HCT116 (cell line): ENCODE measurements around the gene KCNE1. TPM values are rescaled to one million over a fixed set of nuclear protein-coding genes. Genes with fewer than 3 reads are reported as not detected.

Source experiments
- ATAC-seq: fragments of 200-7000 bp; cut with Tn5 transposase; 2 replicates; pipeline ENCODE4 v1.9.1; 2020; ENCODE audit warnings: mild to moderate bottlenecking, moderate library complexity
- BruUV-seq: library from RNA; stranded (reverse); fragments of 400-500 nt; replicated peaks from 2 replicates; lab custom pipeline; 2021; lab: Mats Ljungman, UMichigan
- CTCF ChIA-PET: fragments of 300-600 bp; sonication (Branson Sonifier 250); formaldehyde crosslinking; loops from one replicate; lab custom pipeline; 2021; ENCODE audit warnings: antibody characterized with exemption; lab: Charles Lee
- POLR2A ChIA-PET: fragments of 300-600, 350-600 bp; sonication (Branson Sonifier 250); formaldehyde crosslinking; loops from one replicate; lab custom pipeline; 2021; ENCODE audit warnings: antibody characterized with exemption; lab: Charles Lee
- RAD21 ChIA-PET, 2 experiments: fragments of 300-600 bp; sonication (Branson Sonifier 250); formaldehyde crosslinking; loops; one replicate each; lab custom pipeline; 2023; ENCODE audit warnings: low total read pairs in 2 of 2; ENCODE audit not compliant: uncharacterized antibody in 2 of 2, unreplicated experiment in 2 of 2, low non-redundant PET in 1 of 2; lab: Charles Lee
- DNase-seq: peaks from one replicate; pipeline ENCODE4 v3.0.0-alpha.2; 2010; ENCODE audit warnings: low read depth, low spot score
- H2AFZ ChIP-seq: fragments of 200-600 bp; shearing (Covaris generic), sonication (generic); 2 replicates; pipeline ENCODE4 v1.6.1; 2017; ENCODE audit warnings: low read depth, mixed run types, mixed read lengths, antibody characterized with exemption, low read length; ENCODE audit not compliant: poor library complexity, severe bottlenecking
- H3K27ac ChIP-seq: 2 replicates; pipeline ENCODE4 v1.5.1; 2012; ENCODE audit warnings: low read depth, low read length
- H3K27me3 ChIP-seq: fragments of 200-600 bp; sonication (generic); 2 replicates; pipeline ENCODE4 v1.6.1; 2016; ENCODE audit warnings: mixed run types, low read length, mixed read lengths; ENCODE audit not compliant: insufficient read depth
- H3K36me3 ChIP-seq, 2 experiments: fragments of 200-500 bp in 1 of 2; fragments of 200-600 bp in 1 of 2; sonication (Bioruptor generic) in 1 of 2; sonication (generic) in 1 of 2; 2 replicates each; pipeline versions ENCODE4 v1.5.1 to v1.6.1; 2014 to 2016; ENCODE audit warnings: low read length in 2 of 2, inconsistent platforms in 1 of 2, mixed read lengths in 1 of 2, mixed run types in 1 of 2; ENCODE audit not compliant: insufficient read depth in 2 of 2, control insufficient read depth in 1 of 2
- H3K4me1 ChIP-seq, 2 experiments: fragments of 200-600 bp in 1 of 2; sonication (generic) in 1 of 2; 2 replicates each; pipeline versions ENCODE4 v1.5.1 to v1.6.1; 2012 to 2017; ENCODE audit warnings: low read length in 2 of 2, inconsistent platforms in 1 of 2, mild to moderate bottlenecking in 1 of 2, mixed read lengths in 1 of 2, mixed run types in 1 of 2, moderate library complexity in 1 of 2; ENCODE audit not compliant: insufficient read depth in 2 of 2, control insufficient read depth in 1 of 2
- H3K4me2 ChIP-seq: fragments of 200-600 bp; sonication (generic); 2 replicates; pipeline ENCODE4 v1.6.1; 2017; ENCODE audit warnings: mixed run types, low read length, mixed read lengths
- H3K4me3 ChIP-seq, 2 experiments: fragments of 200-600 bp in 1 of 2; sonication (generic) in 1 of 2; replicated peaks in 1 of 2; 2 replicates each; pipeline ENCODE4 v1.5.1; 2011 to 2016; ENCODE audit warnings: low read length in 2 of 2, control low read depth in 1 of 2, low read depth in 1 of 2, mild to moderate bottlenecking in 1 of 2, mixed read lengths in 1 of 2, mixed run types in 1 of 2
- H3K79me2 ChIP-seq: fragments of 200-600 bp; sonication (generic); 2 replicates; pipeline ENCODE4 v1.6.1; 2017; ENCODE audit warnings: mild to moderate bottlenecking, mixed run types, low read length, moderate library complexity, mixed read lengths; ENCODE audit not compliant: insufficient read depth
- H3K9ac ChIP-seq: fragments of 200-600 bp; sonication (generic); 2 replicates; pipeline ENCODE4 v1.6.1; 2016; ENCODE audit warnings: low read length, mixed read lengths
- H3K9me2 ChIP-seq: fragments of 200-600 bp; sonication (generic), shearing (Covaris generic); 2 replicates; pipeline ENCODE4 v1.6.1; 2017; ENCODE audit warnings: mixed run types, mild to moderate bottlenecking, moderate library complexity; ENCODE audit not compliant: insufficient read depth
- H3K9me3 ChIP-seq, 2 experiments: fragments of 200-500 bp in 1 of 2; fragments of 200-600 bp in 1 of 2; sonication (Bioruptor generic) in 1 of 2; sonication (generic) in 1 of 2; 2 replicates each; pipeline ENCODE4 v1.6.1; 2014 to 2017; ENCODE audit warnings: low read length in 2 of 2, mixed read lengths in 2 of 2, inconsistent platforms in 1 of 2, low read depth in 1 of 2, mild to moderate bottlenecking in 1 of 2, mixed run types in 1 of 2, moderate library complexity in 1 of 2; ENCODE audit not compliant: control insufficient read depth in 1 of 2, insufficient read depth in 1 of 2
- H4K20me1 ChIP-seq: fragments of 200-600 bp; sonication (generic), shearing (Covaris generic); 2 replicates; pipeline ENCODE4 v1.6.1; 2017; ENCODE audit warnings: mixed run types, mild to moderate bottlenecking, moderate library complexity; ENCODE audit not compliant: insufficient read depth
- ATF3 ChIP-seq: IDR thresholded peaks from 2 replicates; pipeline ENCODE4 v1.6.1; 2012
- CEBPB ChIP-seq: IDR thresholded peaks from 2 replicates; pipeline ENCODE4 v1.6.1; 2012; ENCODE audit warnings: low read depth
- CTCF ChIP-seq, 3 experiments: fragments of 200-600 bp in 1 of 3; sonication (generic) in 1 of 3; IDR thresholded peaks in 2 of 3; conservative IDR thresholded peaks in 1 of 3; 2 replicates each; pipeline ENCODE4 v1.5.1; 2012 to 2017; ENCODE audit warnings: low read depth in 2 of 3, low read length in 2 of 3, antibody characterized with exemption in 1 of 3, borderline replicate concordance in 1 of 3, control low read depth in 1 of 3, mild to moderate bottlenecking in 1 of 3, mixed read lengths in 1 of 3, mixed run types in 1 of 3, moderate library complexity in 1 of 3; ENCODE audit not compliant: insufficient read depth in 1 of 3
- ELF1 ChIP-seq: IDR thresholded peaks from 2 replicates; pipeline ENCODE4 v1.6.1; 2012; ENCODE audit warnings: low read depth, borderline replicate concordance
- EZH2 ChIP-seq: fragments of 200-600 bp; sonication (generic); IDR thresholded peaks from 2 replicates; pipeline ENCODE4 v1.6.1; 2017; ENCODE audit warnings: antibody characterized with exemption, mixed run types
- EZH2phosphoT487 ChIP-seq: fragments of 200-600 bp; IDR thresholded peaks from 2 replicates; pipeline ENCODE4 v1.6.1; 2018; ENCODE audit warnings: antibody characterized with exemption, borderline replicate concordance
- FOSL1 ChIP-seq: IDR thresholded peaks from 2 replicates; pipeline ENCODE4 v1.6.1; 2012; ENCODE audit warnings: low read depth
- JUND ChIP-seq: IDR thresholded peaks from 2 replicates; pipeline ENCODE4 v1.6.1; 2012
- MAX ChIP-seq: IDR thresholded peaks from 2 replicates; pipeline ENCODE4 v1.6.1; 2012
- POLR2AphosphoS5 ChIP-seq: IDR thresholded peaks from 2 replicates; pipeline ENCODE4 v1.6.1; 2011; ENCODE audit warnings: mild to moderate bottlenecking, low read depth, low read length, moderate library complexity
- RAD21 ChIP-seq: IDR thresholded peaks from 2 replicates; pipeline ENCODE4 v1.6.1; 2012; ENCODE audit warnings: low read depth, mild to moderate bottlenecking
- REST ChIP-seq: IDR thresholded peaks from 2 replicates; pipeline ENCODE4 v1.6.1; 2012; ENCODE audit warnings: low read depth
- TCF7L2 ChIP-seq: IDR thresholded peaks from 2 replicates; pipeline ENCODE4 v1.7.0; 2011; ENCODE audit warnings: borderline replicate concordance, inconsistent platforms; ENCODE audit not compliant: insufficient read depth, insufficient read length; ENCODE audit errors: extremely low read depth
- ZBTB33 ChIP-seq: IDR thresholded peaks from 2 replicates; pipeline ENCODE4 v1.6.1; 2011; ENCODE audit warnings: mild to moderate bottlenecking, low read length, moderate library complexity; ENCODE audit not compliant: insufficient replicate concordance; ENCODE audit errors: extremely low read depth
- ZFX ChIP-seq: fragments of 450-650 bp; IDR thresholded peaks from 2 replicates; pipeline ENCODE4 v1.6.1; 2017
- ZNF274 ChIP-seq: fragments of 200-500 bp; sonication (Bioruptor generic); IDR thresholded peaks from 2 replicates; pipeline ENCODE4 v1.6.1; 2014; ENCODE audit warnings: mild to moderate bottlenecking, low read depth, low read length, inconsistent platforms
- intact Hi-C: fragments of 100-400 bp; cut with micrococcal nuclease; formaldehyde crosslinking; loops from 2 replicates; pipeline ENCODE4 v1.10.0; 2022
- total RNA-seq: library from RNA; stranded (reverse); gene quantifications from one replicate; pipeline ENCODE4 v1.2.1, GENCODE V29; 2021; ENCODE audit not compliant: unreplicated experiment

The KCNE1 gene
- total RNA-seq, 1 experiment from 2014 or later: not detected

- TF ChIP-seq POLR2AphosphoS5: no peak
- no peak for TF ChIP-seq EZH2phosphoT487
Measured at GRCh38 chr21:34535886-34536285, 23.9 kb upstream of the KCNE1 start (continued).

GRCh38 chr21:34534522-34534921 is 22.5 kb upstream of the KCNE1 start:
- Histone ChIP-seq H3K27ac (no peak overlapping the region), H3K4me3 (no peak overlapping the region), H3K4me2 (no peak overlapping the region), H2AFZ (no peak overlapping the region), H3K9me3 (no peaks in the 10 kb centered on the region), H3K9ac (no peak overlapping the region), H3K79me2 (no peaks in the 10 kb centered on the region), H4K20me1 (no peaks in the 10 kb centered on the region), H3K36me3 (no peaks in the 10 kb centered on the region), H3K9me2 (no peaks in the 10 kb centered on the region), H3K4me1 (peaks cover 0 to 16% of the 10 kb centered on the region in 2 experiments; a peak in 2 of 4 replicates), H3K27me3 (no peaks in the 10 kb centered on the region)
- ChIA-PET RAD21 (no interaction called here), POLR2A (no interaction called here), CTCF (interaction anchor here (0.9 kb wide), 1 partner anchor 9 kb away, joined by 3 read pairs; no protein-coding TSS in a partner anchor)
- no peak for TF ChIP-seq ATF3
- TF ChIP-seq CEBPB: no peak
- no peak for TF ChIP-seq ZNF274
- TF ChIP-seq MAX: no peak
- no peak for TF ChIP-seq ELF1
- no peak for TF ChIP-seq JUND
- no peak for TF ChIP-seq REST
- TF ChIP-seq EZH2: no peak
- no peak for TF ChIP-seq POLR2AphosphoS5
- no peak for TF ChIP-seq FOSL1
- TF ChIP-seq ZFX: no peak
- no peak for TF ChIP-seq ZBTB33
- TF ChIP-seq TCF7L2: no peak
- TF ChIP-seq RAD21: no peak
- no peak for TF ChIP-seq CTCF (IDR thresholded peaks at IDR 0.05 in 2 of 3, conservative IDR thresholded peaks at IDR 0.05 in 1 of 3; ENCODE audit: borderline replicate concordance in 1 of 3, insufficient read depth in 1 of 3, low read depth in 2 of 3, low read length in 2 of 3)
- DNase-seq: no peak
- intact Hi-C loops: no loop called here
- BruUV-seq: no TSS peak
- no peak for ATAC-seq
